Upper lobe of right lung (tissue), 1 donor: ENCODE results near the gene TMEM255B. TPM values are rescaled to one million over a fixed set of nuclear protein-coding genes. Genes with fewer than 3 reads are reported as not detected.

Source experiments
- ATAC-seq: fragments of 200-7000 bp; cut with Tn5 transposase; one replicate; pipeline ENCODE4 v1.9.1; 2020; ENCODE audit warnings: mild to moderate bottlenecking, moderate library complexity
- DNase-seq: peaks from one replicate; pipeline ENCODE4 v3.0.0-alpha.2; 2020
- H3K27ac ChIP-seq: fragments of 200-600 bp; one replicate; pipeline ENCODE4 v1.8.0; 2022
- H3K27me3 ChIP-seq: fragments of 200-600 bp; one replicate; pipeline ENCODE4 v1.8.0; 2022; ENCODE audit warnings: mild to moderate bottlenecking
- H3K36me3 ChIP-seq: fragments of 200-600 bp; one replicate; pipeline ENCODE4 v1.8.0; 2022
- H3K4me1 ChIP-seq: fragments of 200-600 bp; one replicate; pipeline ENCODE4 v1.8.0; 2022
- H3K4me3 ChIP-seq: fragments of 200-600 bp; one replicate; pipeline ENCODE4 v1.8.0; 2022; ENCODE audit warnings: mild to moderate bottlenecking
- H3K9me3 ChIP-seq: fragments of 200-600 bp; one replicate; pipeline ENCODE4 v1.8.0; 2022
- CTCF ChIP-seq: fragments of 200-600 bp; IDR thresholded peaks from one replicate; pipeline ENCODE4 v1.8.0; 2022; ENCODE audit warnings: antibody characterized with exemption
- intact Hi-C: fragments of 100-400 bp; cut with DNase I; formaldehyde crosslinking; loops from one replicate; pipeline ENCODE4 v1.11.0; 2022
- total RNA-seq: library from RNA; stranded (reverse); fragmentation: NEBNext Ultra II Directional; extraction: Animal tissue kit (Norgen Biotek cat#: 25700); gene quantifications from one replicate; pipeline ENCODE4 v1.2.1, GENCODE V29; 2021
- donor health status: DM: no; HTN: yes; CAD: no; lungs with severe emphysema.

The TMEM255B gene
- total RNA-seq, 1 donor from 2014 or later = 43.6 TPM

- intact Hi-C loops = no loop called here
- Histone ChIP-seq H3K36me3 (no peaks in the 10 kb centered on the region), H3K4me3 (no peak overlapping the region), H3K27ac (no peak overlapping the region), H3K27me3 (no peaks in the 10 kb centered on the region), H3K4me1 (peaks cover 46% of the 10 kb centered on the region), H3K9me3 (no peaks in the 10 kb centered on the region)
- no peak for DNase-seq
- TF ChIP-seq CTCF = no peak
- ATAC-seq = no peak
Measured at GRCh38 chr13:113851826-113852535, 93.0 kb downstream of the TMEM255B start.

DNA sequence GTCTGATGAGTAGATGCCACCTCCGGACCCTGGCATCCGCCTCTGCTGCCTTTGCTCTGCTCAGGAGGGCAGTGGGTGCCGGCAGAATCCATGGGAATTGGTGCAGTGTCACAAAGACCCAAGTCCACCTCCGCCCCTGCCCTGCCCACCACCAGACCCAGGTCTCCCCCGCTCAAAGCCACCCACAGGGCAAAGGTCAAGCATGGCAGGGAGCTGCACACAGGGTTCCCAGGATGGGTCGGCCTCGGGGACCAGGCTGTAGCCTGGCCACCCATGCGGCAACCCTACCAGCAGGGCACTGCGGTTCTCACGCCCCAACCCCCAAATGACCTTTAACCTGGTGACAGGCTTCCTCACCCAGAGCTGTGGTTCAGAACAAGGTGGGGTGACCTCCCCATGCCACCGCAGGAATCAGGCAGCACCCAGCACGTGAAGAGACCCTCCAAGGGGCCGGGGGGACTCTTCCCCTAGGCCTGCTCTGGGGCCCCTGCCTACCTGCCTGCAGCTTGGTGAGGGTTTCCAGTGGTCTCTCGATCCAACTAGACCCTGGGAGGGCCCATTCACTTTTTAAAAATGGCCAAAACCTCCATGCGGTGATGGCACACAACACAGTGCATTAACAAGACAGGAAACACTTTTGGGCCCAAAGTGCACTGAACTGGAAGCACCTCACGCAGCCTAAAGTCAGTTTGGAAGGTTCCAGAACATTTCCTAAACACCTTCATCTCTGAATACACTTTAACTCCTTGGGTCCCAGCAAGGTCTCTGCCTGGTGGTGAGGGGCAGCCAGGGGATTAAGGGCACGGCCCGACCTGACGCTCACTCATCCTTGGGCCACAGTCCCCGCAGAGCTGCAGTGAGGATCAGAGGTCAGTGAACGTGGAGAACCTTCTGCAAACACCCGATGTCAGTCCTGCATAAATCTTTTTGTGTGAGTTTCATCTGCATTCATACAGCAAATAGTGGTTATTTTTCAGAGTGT is 93.8 kb downstream of the TMEM255B start:
- H3K4me3 ChIP-seq = no peak overlapping the region
- intact Hi-C loops = no loop called here
- H3K36me3 ChIP-seq = no peaks in the 10 kb centered on the region
- DNase-seq = no peak
- no peak overlapping the region for H3K27ac ChIP-seq
- ATAC-seq = no peak
- no peaks in the 10 kb centered on the region for H3K27me3 ChIP-seq
- peaks cover 51% of the 10 kb centered on the region for H3K4me1 ChIP-seq
- no peak for TF ChIP-seq CTCF
- H3K9me3 ChIP-seq = no peaks in the 10 kb centered on the region

GRCh38 chr13:113853518-113854237 is 94.7 kb downstream of the TMEM255B start:
- Histone ChIP-seq H3K36me3 (no peaks in the 10 kb centered on the region), H3K27ac (no peak overlapping the region), H3K4me3 (no peak overlapping the region), H3K27me3 (no peaks in the 10 kb centered on the region), H3K4me1 (peaks cover 51% of the 10 kb centered on the region), H3K9me3 (no peaks in the 10 kb centered on the region)
- DNase-seq (no peak), ATAC-seq (no peak)
- TF ChIP-seq CTCF = no peak
- intact Hi-C loops = no loop called here

DNA sequence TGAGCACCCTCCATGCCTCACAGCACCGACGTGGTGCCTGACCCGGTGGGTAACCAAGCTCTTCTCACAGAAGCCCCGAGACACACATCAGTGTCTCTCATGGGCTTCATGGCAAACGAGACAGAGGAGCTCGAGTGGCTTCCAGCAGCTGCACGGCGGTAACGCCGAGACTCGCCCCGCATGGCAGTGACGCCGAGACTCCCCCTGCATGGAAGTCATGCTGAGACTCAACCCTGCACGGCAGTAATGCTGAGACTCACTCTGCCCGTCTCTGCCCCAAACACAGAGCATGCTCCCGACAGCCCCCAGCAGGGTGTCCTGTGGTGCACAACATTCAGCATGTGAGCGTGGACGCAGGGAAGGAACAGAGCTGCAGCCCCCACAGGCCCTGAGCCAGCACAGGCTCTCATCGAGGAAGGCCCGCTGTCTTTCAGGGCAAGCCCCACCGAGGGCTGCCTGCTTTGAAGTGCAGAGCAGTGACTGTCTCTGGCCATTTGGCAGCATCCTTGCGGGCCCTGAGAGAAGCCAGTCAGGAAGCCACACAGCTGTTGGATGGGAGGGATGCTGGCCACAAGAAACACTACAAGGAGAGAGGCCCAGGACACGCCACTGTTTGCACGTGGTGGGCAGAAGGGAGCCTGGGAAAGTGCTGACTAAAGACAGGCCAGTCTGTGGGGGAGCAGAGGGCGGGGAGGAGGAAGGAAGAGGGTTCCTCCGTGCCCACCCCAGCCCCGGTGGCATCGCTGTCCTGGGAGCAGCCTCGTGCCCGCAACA is 95.4 kb downstream of the TMEM255B start:
- intact Hi-C loops = no loop called here
- H3K36me3 ChIP-seq = no peaks in the 10 kb centered on the region
- TF ChIP-seq CTCF = no peak
- no peak overlapping the region for H3K27ac ChIP-seq
- ATAC-seq = peak; percentile 46
- H3K27me3 ChIP-seq = no peaks in the 10 kb centered on the region
- no peaks in the 10 kb centered on the region for H3K9me3 ChIP-seq
- no peak for DNase-seq
- H3K4me3 ChIP-seq = no peak overlapping the region
- H3K4me1 ChIP-seq = peaks cover 49% of the 10 kb centered on the region
